ENCODE measurements around the gene TCF25.

- no peak for TF ChIP-seq FOXM1 (IDR thresholded peaks at IDR 0.05; ENCODE audit: borderline replicate concordance, low read depth)
- TF ChIP-seq MAX (IDR thresholded peaks at IDR 0.05): no peak
- no peak for TF ChIP-seq YY1 (IDR thresholded peaks at IDR 0.05; ENCODE audit: low read depth)
- no peak for TF ChIP-seq EP300 (IDR thresholded peaks at IDR 0.05; ENCODE audit: borderline replicate concordance)
- no peak for TF ChIP-seq REST (IDR thresholded peaks at IDR 0.05; ENCODE audit: low read depth)
- TF ChIP-seq TCF12 (IDR thresholded peaks at IDR 0.05; ENCODE audit: low read depth): no peak
- no peak for TF ChIP-seq TEAD4 (IDR thresholded peaks at IDR 0.05)
- no peak for TF ChIP-seq TAF1 (IDR thresholded peaks at IDR 0.05; ENCODE audit: low read depth)
- TF ChIP-seq RAD21 (IDR thresholded peaks at IDR 0.05; ENCODE audit: low read depth): no peak
- TF ChIP-seq NFIC (IDR thresholded peaks at IDR 0.05): no peak
- no peak for TF ChIP-seq USF1 (IDR thresholded peaks at IDR 0.05)
- TF ChIP-seq CEBPB (IDR thresholded peaks at IDR 0.05): no peak
These were observed 38.0 kb downstream of the TCF25 start for GRCh38 chr16:89911375-89911774.

All from Ishikawa (cell line).